Panc1 (cell line): ENCODE measurements around the gene ARL5A. TPM values are rescaled to one million over a fixed set of nuclear protein-coding genes. Genes with fewer than 3 reads are reported as not detected.

Experiments used
- ATAC-seq: fragments of 200-7000 bp; cut with Tn5 transposase; 2 replicates; pipeline ENCODE4 v1.9.1; 2020; ENCODE audit warnings: mild to moderate bottlenecking, moderate library complexity
- BruUV-seq: library from RNA; stranded (reverse); fragments of 400-500 nt; replicated peaks from 2 replicates; lab custom pipeline; 2021; lab: Mats Ljungman, UMichigan
- CTCF ChIA-PET: fragments of 300-600 bp; sonication (Branson Sonifier 250); formaldehyde crosslinking; loops from one replicate; lab custom pipeline; 2022; ENCODE audit warnings: antibody characterized with exemption; lab: Charles Lee
- POLR2A ChIA-PET: fragments of 300-600 bp; sonication (Branson Sonifier 250); formaldehyde crosslinking; loops from one replicate; lab custom pipeline; 2022; ENCODE audit warnings: antibody characterized with exemption; lab: Charles Lee
- DNase-seq: peaks from one replicate; pipeline ENCODE4 v3.0.0-alpha.2; 2010; ENCODE audit warnings: low read depth, low spot score
- H3K27ac ChIP-seq: 2 replicates; pipeline ENCODE4 v1.5.1; 2011; ENCODE audit warnings: mild to moderate bottlenecking, low read length, inconsistent platforms
- H3K27me3 ChIP-seq: fragments of 200-500 bp; sonication (Bioruptor generic); 2 replicates; pipeline ENCODE4 v1.6.0; 2014; ENCODE audit warnings: low read length, inconsistent platforms; ENCODE audit not compliant: control insufficient read depth, insufficient read depth
- H3K36me3 ChIP-seq: fragments of 200-500 bp; sonication (Bioruptor generic); 2 replicates; pipeline ENCODE4 v1.5.1; 2014; ENCODE audit warnings: inconsistent platforms, mild to moderate bottlenecking, low read length, moderate library complexity; ENCODE audit not compliant: control insufficient read depth, insufficient read depth
- H3K4me1 ChIP-seq: 2 replicates; pipeline ENCODE4 v1.5.1; 2011; ENCODE audit warnings: inconsistent platforms, mild to moderate bottlenecking, low read length, moderate library complexity; ENCODE audit not compliant: control insufficient read depth, insufficient read depth
- H3K4me3 ChIP-seq, 2 experiments: 2 replicates each; pipeline ENCODE4 v1.5.1; 2011 to 2012; ENCODE audit warnings: low read depth in 2 of 2, low read length in 2 of 2, mild to moderate bottlenecking in 2 of 2, inconsistent platforms in 1 of 2, moderate library complexity in 1 of 2
- H3K9me3 ChIP-seq: fragments of 200-500 bp; sonication (Bioruptor generic); 2 replicates; pipeline ENCODE4 v1.5.1; 2014; ENCODE audit warnings: low read depth, mild to moderate bottlenecking, inconsistent platforms, low read length, moderate library complexity; ENCODE audit not compliant: control insufficient read depth, insufficient read depth
- CTCF ChIP-seq: fragments of 450-650 bp; IDR thresholded peaks from 2 replicates; pipeline ENCODE4 v1.5.1; 2017; ENCODE audit warnings: mild to moderate bottlenecking
- POLR2AphosphoS5 ChIP-seq: IDR thresholded peaks from 2 replicates; pipeline ENCODE4 v1.6.1; 2012; ENCODE audit warnings: mild to moderate bottlenecking, low read depth, low read length, moderate library complexity
- REST ChIP-seq, 2 experiments: IDR thresholded peaks; 2 replicates each; pipeline ENCODE4 v1.6.1; 2011 to 2012; ENCODE audit warnings: low read depth in 2 of 2, control low read depth in 1 of 2, low read length in 1 of 2, mild to moderate bottlenecking in 1 of 2, moderate library complexity in 1 of 2; ENCODE audit not compliant: insufficient read depth in 1 of 2
- SIN3A ChIP-seq: IDR thresholded peaks from 2 replicates; pipeline ENCODE4 v1.6.1; 2012; ENCODE audit warnings: low read depth, mild to moderate bottlenecking, low read length, moderate library complexity, borderline replicate concordance; ENCODE audit not compliant: insufficient read depth
- TCF7L2 ChIP-seq: IDR thresholded peaks from 2 replicates; pipeline ENCODE4 v1.6.1; 2011; ENCODE audit warnings: mild to moderate bottlenecking, low read depth, low read length, inconsistent platforms
- in situ Hi-C: cut with HindIII; loops from 2 replicates; pipeline ENCODE4 v1.10.0; 2016; ENCODE audit warnings: low sequenced_read_pairs, low pct_unique_long_range_greater_than_20kb
- intact Hi-C: fragments of 100-400 bp; cut with micrococcal nuclease; formaldehyde crosslinking; loops from one replicate; pipeline ENCODE4 v1.10.0; 2022; ENCODE audit not compliant: unreplicated experiment
- total RNA-seq: library from RNA; stranded (reverse); gene quantifications from one replicate; pipeline ENCODE4 v1.2.1, GENCODE V29; 2021; ENCODE audit not compliant: unreplicated experiment

Gene ARL5A
- total RNA-seq, 1 experiment from 2014 or later, result 47.5 TPM

- CTCF ChIA-PET, result no interaction called here
- no peak overlapping the region for H3K27ac ChIP-seq
- H3K4me3 ChIP-seq, result no peak overlapping the region
- intact Hi-C loops (no loop called here), in situ Hi-C loops (no loop called here)
- no peaks in the 10 kb centered on the region for H3K9me3 ChIP-seq
- H3K36me3 ChIP-seq, result no peaks in the 10 kb centered on the region
- no peak for DNase-seq
- no TSS peak for BruUV-seq
- H3K4me1 ChIP-seq, result no peaks in the 10 kb centered on the region
- TF ChIP-seq REST (IDR thresholded peaks at IDR 0.05; ENCODE audit: insufficient read depth in 1 of 2, low read depth in 2 of 2, low read length in 1 of 2) (no peak), TCF7L2 (no peak), CTCF (no peak), POLR2AphosphoS5 (no peak), SIN3A (no peak)
- ATAC-seq, result no peak
- POLR2A ChIA-PET, result no interaction called here
- 0 out of 2 replicates have a peak, but pooled peaks cover 2% of the 10 kb centered on the region for H3K27me3 ChIP-seq
These were observed 32.0 kb upstream of the ARL5A start for GRCh38 chr2:151860210-151860609.

GRCh38 chr2:151857650-151858049 is 29.4 kb upstream of the ARL5A start:
- H3K9me3 ChIP-seq, result no peaks in the 10 kb centered on the region
- H3K27ac ChIP-seq, result no peak overlapping the region
- ChIA-PET CTCF (no interaction called here), POLR2A (no interaction called here)
- ATAC-seq (no peak), DNase-seq (no peak)
- TF ChIP-seq REST (IDR thresholded peaks at IDR 0.05; ENCODE audit: insufficient read depth in 1 of 2, low read depth in 2 of 2, low read length in 1 of 2), result no peak
- no peak for TF ChIP-seq TCF7L2
- TF ChIP-seq CTCF, result no peak
- no peak for TF ChIP-seq SIN3A
- no peak for TF ChIP-seq POLR2AphosphoS5
- in situ Hi-C loops (no loop called here), intact Hi-C loops (no loop called here)
- H3K36me3 ChIP-seq, result no peaks in the 10 kb centered on the region
- H3K4me3 ChIP-seq, result no peak overlapping the region
- BruUV-seq, result no TSS peak
- H3K27me3 ChIP-seq, result 0 out of 2 replicates have a peak, but pooled peaks cover 2% of the 10 kb centered on the region
- H3K4me1 ChIP-seq, result no peaks in the 10 kb centered on the region
